SK-N-MC (cell line): ENCODE results near the gene PARD3B.

Experiments
- EZH2 ChIP-seq: fragments of 200-600 bp; sonication (generic); IDR thresholded peaks from one replicate; pipeline ENCODE4 v1.6.1; 2017; ENCODE audit warnings: antibody characterized with exemption
- POLR2AphosphoS5 ChIP-seq: IDR thresholded peaks from 2 replicates; pipeline ENCODE4 v1.6.1; 2012; ENCODE audit warnings: mild to moderate bottlenecking, low read depth, low read length, borderline replicate concordance

DNA sequence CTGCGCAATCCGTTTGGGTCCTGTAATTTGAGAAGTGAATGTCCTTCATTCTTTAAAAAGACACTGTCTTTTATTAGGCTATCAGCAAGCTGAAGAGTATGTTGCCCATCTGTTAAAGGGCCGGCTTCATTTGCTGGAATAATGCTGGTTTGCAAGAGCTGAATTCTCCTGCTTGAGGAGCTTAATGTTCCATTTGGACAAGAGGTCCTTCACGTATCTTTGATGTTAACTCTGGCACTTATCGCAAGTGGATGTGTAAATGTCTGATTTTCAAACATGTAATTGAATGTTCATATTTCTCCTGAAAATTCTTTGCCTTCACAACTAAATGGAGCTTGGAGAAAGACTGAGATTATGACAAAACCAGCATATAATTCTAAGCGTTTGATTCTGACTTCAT is 856.2 kb downstream of the PARD3B start:
- no peak for TF ChIP-seq POLR2AphosphoS5
- TF ChIP-seq EZH2 = no peak
